Measurements from ENCODE around the gene EXTL2.
"Not testable (repeated sequence)": the region's sequence is repeated elsewhere in the genome, so short reads cannot be mapped to it uniquely, and the experiment has no call there.

DNA sequence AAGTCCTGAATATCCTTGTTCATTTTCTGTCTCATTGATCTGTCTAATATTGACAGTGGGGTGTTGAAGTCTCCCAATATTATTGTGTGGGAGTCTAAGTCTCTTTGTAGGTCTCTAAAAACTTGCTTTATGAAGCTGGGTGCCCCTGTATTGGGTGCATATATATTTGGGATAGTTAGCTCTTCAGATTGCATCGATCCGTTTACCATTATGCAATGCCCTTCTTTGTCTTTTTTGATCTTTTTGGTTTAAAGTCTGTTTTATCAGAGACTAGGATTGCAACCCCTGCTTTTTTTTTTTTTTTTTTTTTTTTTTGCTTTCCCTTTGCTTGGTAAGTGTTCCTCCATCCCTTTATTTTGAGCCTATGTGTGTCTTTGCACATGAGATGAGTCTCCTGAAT lies 51.5 kb downstream of the EXTL2 start:
- TF ChIP-seq, protein P1, sequence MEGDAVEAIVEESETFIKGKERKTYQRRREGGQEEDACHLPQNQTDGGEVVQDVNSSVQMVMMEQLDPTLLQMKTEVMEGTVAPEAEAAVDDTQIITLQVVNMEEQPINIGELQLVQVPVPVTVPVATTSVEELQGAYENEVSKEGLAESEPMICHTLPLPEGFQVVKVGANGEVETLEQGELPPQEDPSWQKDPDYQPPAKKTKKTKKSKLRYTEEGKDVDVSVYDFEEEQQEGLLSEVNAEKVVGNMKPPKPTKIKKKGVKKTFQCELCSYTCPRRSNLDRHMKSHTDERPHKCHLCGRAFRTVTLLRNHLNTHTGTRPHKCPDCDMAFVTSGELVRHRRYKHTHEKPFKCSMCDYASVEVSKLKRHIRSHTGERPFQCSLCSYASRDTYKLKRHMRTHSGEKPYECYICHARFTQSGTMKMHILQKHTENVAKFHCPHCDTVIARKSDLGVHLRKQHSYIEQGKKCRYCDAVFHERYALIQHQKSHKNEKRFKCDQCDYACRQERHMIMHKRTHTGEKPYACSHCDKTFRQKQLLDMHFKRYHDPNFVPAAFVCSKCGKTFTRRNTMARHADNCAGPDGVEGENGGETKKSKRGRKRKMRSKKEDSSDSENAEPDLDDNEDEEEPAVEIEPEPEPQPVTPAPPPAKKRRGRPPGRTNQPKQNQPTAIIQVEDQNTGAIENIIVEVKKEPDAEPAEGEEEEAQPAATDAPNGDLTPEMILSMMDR (IDR thresholded peaks at IDR 0.05), result not testable (repeated sequence)
- not testable (repeated sequence) for TF ChIP-seq POLR2A (IDR thresholded peaks at IDR 0.05)
